22Rv1 (cell line): ENCODE data around the gene ALPP.
"Not testable (repeated sequence)": the region's sequence is repeated elsewhere in the genome, so short reads cannot be mapped to it uniquely, and the experiment has no call there.

Experiments
- H3K27ac ChIP-seq: fragments of 450-650 bp; 2 replicates; pipeline ENCODE4 v1.5.1; 2017
- CTCF ChIP-seq: fragments of 450-650 bp; IDR thresholded peaks from 2 replicates; pipeline ENCODE4 v1.5.1; 2017; ENCODE audit warnings: mild to moderate bottlenecking
- ZFX ChIP-seq: fragments of 450-650 bp; IDR thresholded peaks from 2 replicates; pipeline ENCODE4 v1.6.1; 2017; ENCODE audit warnings: antibody characterized with exemption, borderline replicate concordance

The ALPP gene

GRCh38 chr2:232405943-232406510 is 27.5 kb downstream of the ALPP start:
- H3K27ac ChIP-seq = no peak overlapping the region
- no peak for TF ChIP-seq ZFX
- no peak for TF ChIP-seq CTCF

- TF ChIP-seq ZFX (no peak), CTCF (no peak)
Measured at GRCh38 chr2:232406556-232407310, 28.2 kb downstream of the ALPP start, which contains the start of gene ALPG. ALPG (plus strand) TSS chr2:232406844; CDS start chr2:232406895, 51 bp downstream.

GRCh38 chr2:232407428-232408150 is 29.0 kb downstream of the ALPP start:
- H3K27ac ChIP-seq = not testable (repeated sequence)

More at GRCh38 chr2:232406556-232407310, 28.2 kb downstream of the ALPP start, which contains the start of gene ALPG:
- no peak within 1 kb of the TSS for H3K27ac ChIP-seq

GRCh38 chr2:232408269-232408668 is 29.7 kb downstream of the ALPP start:
- H3K27ac ChIP-seq = not testable (repeated sequence)

GRCh38 chr2:232409617-232410016 is 31.1 kb downstream of the ALPP start:
- not testable (repeated sequence) for H3K27ac ChIP-seq

GRCh38 chr2:232410238-232410900 is 31.8 kb downstream of the ALPP start:
- no peak overlapping the region for H3K27ac ChIP-seq
- TF ChIP-seq CTCF (no peak), ZFX (no peak)

GRCh38 chr2:232411901-232412629 is 33.5 kb downstream of the ALPP start:
- no peak for TF ChIP-seq ZFX
- no peak for TF ChIP-seq CTCF
- no peak overlapping the region for H3K27ac ChIP-seq

DNA sequence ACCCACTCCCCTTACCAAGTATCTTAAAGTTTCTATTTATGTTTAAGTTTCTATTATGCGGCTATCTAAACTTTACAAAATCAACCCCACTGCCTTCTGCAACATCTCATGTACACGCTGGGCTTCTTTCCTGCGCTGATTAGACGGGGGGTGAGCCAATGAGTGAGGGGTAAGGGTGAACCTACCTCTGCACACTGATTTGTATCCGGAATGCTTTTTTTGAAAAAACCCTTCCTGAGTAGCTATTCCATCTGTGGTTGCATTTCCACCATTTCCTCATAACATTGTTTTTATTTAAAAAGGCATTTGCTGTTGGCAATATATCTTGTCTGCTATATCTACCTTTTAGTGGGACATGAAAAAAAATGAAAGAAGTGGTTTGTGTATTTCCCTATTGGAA is 34.4 kb downstream of the ALPP start:
- no peak for TF ChIP-seq ZFX
- TF ChIP-seq CTCF = no peak
- no peak overlapping the region for H3K27ac ChIP-seq
